ENCODE measurements around the gene RNF141. TPM values are rescaled to one million over a fixed set of nuclear protein-coding genes. Genes with fewer than 3 reads are reported as not detected.

Gene RNF141
- total and polyA plus RNA-seq, 2 of the 13 experiments (the other 11 are each of a cell fraction or from before 2014, with no cell fraction given) = 9.3 to 22.4 TPM

DNA sequence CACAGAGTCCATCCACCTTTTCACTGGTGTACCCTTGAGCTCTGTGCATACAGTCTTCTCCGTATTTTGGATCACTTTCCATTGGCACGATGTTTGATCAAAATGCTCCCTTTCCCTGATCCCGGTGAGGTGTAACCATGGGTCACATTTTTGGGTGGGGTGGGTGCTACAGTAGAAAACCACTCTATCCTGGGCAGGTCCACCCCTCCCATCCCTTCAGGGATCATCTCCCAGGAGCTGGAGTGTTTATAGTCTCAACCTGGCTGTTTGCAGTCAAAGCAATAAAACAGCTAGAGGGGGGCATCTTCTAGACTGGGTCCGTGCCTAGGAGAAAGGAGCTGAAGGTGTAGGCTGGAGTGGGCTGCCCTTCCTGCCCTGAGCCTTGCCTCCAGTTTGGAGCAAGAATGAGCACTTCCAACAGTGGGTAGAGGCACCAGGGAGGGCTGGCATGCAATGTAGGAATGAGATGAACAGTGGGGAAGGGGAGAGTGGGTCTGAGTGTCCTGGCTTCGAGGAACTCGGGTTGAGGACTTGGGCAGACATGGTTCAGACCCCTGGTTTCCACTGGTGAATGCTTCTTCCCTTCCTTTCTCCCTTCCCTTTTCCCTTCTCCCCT lies 38.8 kb downstream of the RNF141 start:
- TF ChIP-seq ATAD3A (CRISPR knock-in tag; IDR thresholded peaks at IDR 0.05) = no peak
- TF ChIP-seq TBP (CRISPR knock-in tag; IDR thresholded peaks at IDR 0.05) = no peak
- no peak for TF ChIP-seq PRMT3 (CRISPR knock-in tag; IDR thresholded peaks at IDR 0.05; ENCODE audit: borderline replicate concordance, low read depth)
- no peak for TF ChIP-seq POGK (CRISPR knock-in tag; conservative IDR thresholded peaks at IDR 0.05)
- no peak for TF ChIP-seq ZMAT5 (CRISPR knock-in tag; IDR thresholded peaks at IDR 0.05; ENCODE audit: borderline replicate concordance, low read depth)
- TF ChIP-seq EZH2 (conservative IDR thresholded peaks at IDR 0.05; ENCODE audit: low read depth, low read length) = no peak
- TF ChIP-seq TEAD3 (CRISPR knock-in tag; optimal IDR thresholded peaks at IDR 0.05; ENCODE audit: borderline replicate concordance) = no peak
- TF ChIP-seq, protein P1, sequence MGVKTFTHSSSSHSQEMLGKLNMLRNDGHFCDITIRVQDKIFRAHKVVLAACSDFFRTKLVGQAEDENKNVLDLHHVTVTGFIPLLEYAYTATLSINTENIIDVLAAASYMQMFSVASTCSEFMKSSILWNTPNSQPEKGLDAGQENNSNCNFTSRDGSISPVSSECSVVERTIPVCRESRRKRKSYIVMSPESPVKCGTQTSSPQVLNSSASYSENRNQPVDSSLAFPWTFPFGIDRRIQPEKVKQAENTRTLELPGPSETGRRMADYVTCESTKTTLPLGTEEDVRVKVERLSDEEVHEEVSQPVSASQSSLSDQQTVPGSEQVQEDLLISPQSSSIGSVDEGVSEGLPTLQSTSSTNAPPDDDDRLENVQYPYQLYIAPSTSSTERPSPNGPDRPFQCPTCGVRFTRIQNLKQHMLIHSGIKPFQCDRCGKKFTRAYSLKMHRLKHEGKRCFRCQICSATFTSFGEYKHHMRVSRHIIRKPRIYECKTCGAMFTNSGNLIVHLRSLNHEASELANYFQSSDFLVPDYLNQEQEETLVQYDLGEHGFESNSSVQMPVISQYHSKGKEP (CRISPR knock-in tag; IDR thresholded peaks at IDR 0.05) = no peak
- no peak for TF ChIP-seq SALL2 (CRISPR knock-in tag; IDR thresholded peaks at IDR 0.05)
- TF ChIP-seq AKNA (CRISPR knock-in tag; IDR thresholded peaks at IDR 0.05; ENCODE audit: borderline replicate concordance) = no peak
- intact Hi-C loops (cut with micrococcal nuclease; ENCODE audit: unreplicated experiment) (no loop called here), in situ Hi-C loops (cut with HindIII; ENCODE audit: extremely low pct_ligation_motif_present, low pct_unique_long_range_greater_than_20kb) (no loop called here)
- H2AFZ ChIP-seq (ENCODE audit: low read length) = no peak overlapping the region
- no peak for ATAC-seq
- no peak overlapping the region for H3K4me3 ChIP-seq (replicated peaks in 1 of 3; ENCODE audit: insufficient read depth in 1 of 3, low read depth in 2 of 3, low read length in 3 of 3)
- H3K79me2 ChIP-seq (ENCODE audit: insufficient read depth, low read length) = no peaks in the 10 kb centered on the region
- H3K27me3 ChIP-seq (ENCODE audit: control insufficient read depth in 1 of 2, insufficient read depth in 2 of 2, low read length in 2 of 2) = no peaks in the 10 kb centered on the region
- FAIRE-seq = no peak
- H3K4me2 ChIP-seq (ENCODE audit: low read depth, low read length) = no peak overlapping the region
- no peaks in the 10 kb centered on the region for H3K36me3 ChIP-seq (replicated peaks in 1 of 2; ENCODE audit: control insufficient read depth in 1 of 2, insufficient read depth in 2 of 2, low read length in 2 of 2)
- no TSS peak for BruUV-seq (replicated peaks)
- H3K9me3 ChIP-seq (ENCODE audit: low read length) = no peaks in the 10 kb centered on the region
- CTCF ChIA-PET (ENCODE audit: low intra/inter-chr PET ratio, low total read pairs) = no interaction called here
- WGBS (ENCODE audit: low lambda C conversion rate) = 55% methylated on average over 6 of the region's 6 CpGs
- no peak overlapping the region for H3K27ac ChIP-seq (ENCODE audit: extremely low read length, insufficient read depth, low read length)
- no peak overlapping the region for H3K9ac ChIP-seq (ENCODE audit: insufficient read depth, low read depth, low read length)
- POLR2A ChIA-PET = no interaction called here
- no peaks in the 10 kb centered on the region for H3K4me1 ChIP-seq (ENCODE audit: insufficient read depth, low read length)
- H4K20me1 ChIP-seq (ENCODE audit: insufficient read depth, low read length) = no peaks in the 10 kb centered on the region; the same call in 1 of the 2 replicates
- no peak for DNase-seq (ENCODE audit: low spot score)
